Activated CD4-positive, alpha-beta T cell treated with anti-CD3 and anti-CD28 coated beads, Interleukin-2, Interleukin-6, amounts not matched to agents 100 ng/mL and 50 ng/mL, durations not matched to agents 16 hours and 8 hours (primary cell): ENCODE data around the gene REXO4.

Experiments
- DNase-seq: peaks from one replicate; pipeline ENCODE4 v3.0.0-alpha.2; 2020

The REXO4 gene

GRCh38 chr9:133448487-133448972 is 30.7 kb upstream of the REXO4 start:
- no peak for DNase-seq

GRCh38 chr9:133445293-133445969 is 27.6 kb upstream of the REXO4 start:
- DNase-seq = no peak

- DNase-seq = no peak
These were observed 26.2 kb upstream of the REXO4 start for GRCh38 chr9:133443982-133444381.

- no peak for DNase-seq
These were observed 25.4 kb upstream of the REXO4 start for GRCh38 chr9:133443248-133443647.

- DNase-seq = no peak
These were observed 23.8 kb upstream of the REXO4 start for GRCh38 chr9:133441571-133441970.

GRCh38 chr9:133440874-133441273 is 23.1 kb upstream of the REXO4 start:
- no peak for DNase-seq

- no peak for DNase-seq
These were observed 21.5 kb upstream of the REXO4 start for GRCh38 chr9:133439337-133439736.

- no peak for DNase-seq
These were observed 20.1 kb upstream of the REXO4 start for GRCh38 chr9:133437753-133438531.

- no peak for DNase-seq
These were observed 18.9 kb upstream of the REXO4 start for GRCh38 chr9:133436681-133437080.

- DNase-seq = no peak
These were observed 15.6 kb upstream of the REXO4 start for GRCh38 chr9:133433351-133433843.

- no peak for DNase-seq
These were observed 12.4 kb upstream of the REXO4 start for GRCh38 chr9:133430244-133430643.

GRCh38 chr9:133429641-133430161 is 11.9 kb upstream of the REXO4 start:
- no peak for DNase-seq

- DNase-seq = no peak
These were observed 11.4 kb upstream of the REXO4 start for GRCh38 chr9:133429214-133429613.

GRCh38 chr9:133428617-133429101 is 10.8 kb upstream of the REXO4 start:
- no peak for DNase-seq

GRCh38 chr9:133427658-133428348 is 10.0 kb upstream of the REXO4 start:
- DNase-seq = no peak

- DNase-seq = no peak
These were observed 8.2 kb upstream of the REXO4 start for GRCh38 chr9:133426011-133426410.

- no peak for DNase-seq
These were observed 7.3 kb upstream of the REXO4 start for GRCh38 chr9:133425049-133425632.

- DNase-seq = no peak
These were observed 6.4 kb upstream of the REXO4 start for GRCh38 chr9:133424187-133424586.

- DNase-seq = no peak
These were observed 5.4 kb upstream of the REXO4 start for GRCh38 chr9:133423216-133423615.

- peak; percentile 67 for DNase-seq
These were observed 4.1 kb upstream of the REXO4 start, which contains the start of gene ADAMTS13 for GRCh38 chr9:133421615-133422542. ADAMTS13 (plus strand) TSS chr9:133422367; CDS start chr9:133422444, 77 bp downstream.

- peak; percentile 35 for DNase-seq
These were observed 2.6 kb upstream of the REXO4 start for GRCh38 chr9:133420392-133420827.
